Stimulated activated CD8-positive, alpha-beta memory T cell treated with anti-CD3 and anti-CD28 coated beads, Interleukin-15, amount 100 ng/mL, for 48 hours (primary cell): ENCODE data around the gene TEP1.

Source experiments
- DNase-seq, 2 donors: peaks; one replicate each; pipeline ENCODE4 v3.0.0-alpha.2; 2020; ENCODE audit warnings: low read depth in 2 of 2

TEP1 gene

DNA sequence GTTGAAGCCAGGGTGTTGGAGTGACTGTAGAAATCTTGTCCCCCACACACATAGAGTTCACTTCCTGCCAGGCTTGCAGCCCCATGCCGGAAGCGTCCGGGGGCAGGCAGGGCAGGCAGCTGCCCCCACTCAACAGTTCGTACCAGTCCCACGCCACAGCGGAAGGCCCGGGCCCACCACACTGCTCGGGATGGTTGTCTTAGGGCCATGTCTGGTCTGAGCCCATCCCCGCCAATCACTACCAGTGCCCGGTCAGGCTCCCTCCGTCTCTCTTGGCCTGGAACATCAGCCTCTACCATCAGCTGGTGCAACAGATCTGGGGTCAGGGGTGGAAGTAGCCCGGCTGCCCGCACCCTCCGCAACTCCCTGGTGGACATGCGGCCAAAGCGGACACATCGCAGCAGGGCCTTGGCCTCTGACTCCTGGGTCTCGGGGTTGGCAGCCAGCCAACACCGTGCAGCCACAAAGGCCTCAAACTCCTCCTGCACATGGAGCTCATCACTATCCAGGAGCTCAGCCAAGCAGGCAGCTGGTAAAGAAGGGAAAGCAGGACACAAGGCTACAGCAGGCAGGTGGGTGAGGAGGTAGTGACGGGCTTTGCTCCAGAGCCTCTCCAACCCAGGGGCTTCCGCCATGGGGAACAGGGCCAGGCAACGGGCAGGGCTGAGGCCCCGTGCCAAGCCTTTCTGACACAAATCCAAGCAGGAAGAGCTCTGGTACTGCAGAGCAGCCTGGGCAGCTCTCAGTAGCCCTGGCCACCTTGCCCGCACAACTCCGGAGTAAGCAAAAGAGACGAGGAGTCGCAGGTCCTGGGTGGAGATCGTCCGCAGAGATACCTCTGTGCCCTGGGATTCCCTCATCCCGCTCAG lies 16.7 kb upstream of the TEP1 start:
- no peak for DNase-seq

DNA sequence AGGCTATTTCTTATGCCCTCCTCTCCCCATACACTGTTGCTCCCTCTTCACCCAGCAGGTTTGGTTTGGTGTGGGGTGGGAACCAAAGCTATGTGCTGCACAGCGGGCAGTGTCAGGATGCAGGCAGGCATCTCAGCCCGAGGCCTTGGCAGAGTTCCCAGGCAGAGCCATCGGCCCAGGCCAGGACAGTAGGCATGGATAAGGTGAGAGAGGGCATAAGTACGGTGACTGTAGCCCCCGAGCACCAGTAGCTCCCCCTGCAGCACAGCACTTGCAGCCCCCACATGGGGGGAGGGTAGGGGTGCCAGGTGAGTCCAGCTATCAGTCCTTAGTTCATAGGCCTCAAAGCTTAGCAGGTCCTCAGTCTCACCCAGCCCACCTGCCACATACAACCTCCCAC lies 15.5 kb upstream of the TEP1 start:
- no peak for DNase-seq

DNA sequence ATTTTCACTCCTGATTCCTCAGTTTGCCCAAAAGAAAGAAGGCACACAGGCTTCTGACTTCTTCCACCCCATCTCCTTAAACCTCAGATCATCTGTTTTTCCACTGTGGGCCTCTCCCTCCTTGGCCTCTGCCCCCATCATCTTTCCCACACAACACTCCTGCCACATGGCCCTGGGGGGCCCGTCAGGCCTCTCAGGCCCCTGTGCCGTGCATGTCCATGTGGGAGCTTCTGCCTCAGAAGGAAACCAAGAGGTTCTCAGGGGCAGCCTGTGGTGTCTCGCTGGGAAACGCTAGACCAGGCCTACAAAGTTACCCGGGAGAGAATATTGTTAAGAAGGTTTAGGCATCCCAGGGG lies 14.7 kb upstream of the TEP1 start:
- DNase-seq: no peak

DNA sequence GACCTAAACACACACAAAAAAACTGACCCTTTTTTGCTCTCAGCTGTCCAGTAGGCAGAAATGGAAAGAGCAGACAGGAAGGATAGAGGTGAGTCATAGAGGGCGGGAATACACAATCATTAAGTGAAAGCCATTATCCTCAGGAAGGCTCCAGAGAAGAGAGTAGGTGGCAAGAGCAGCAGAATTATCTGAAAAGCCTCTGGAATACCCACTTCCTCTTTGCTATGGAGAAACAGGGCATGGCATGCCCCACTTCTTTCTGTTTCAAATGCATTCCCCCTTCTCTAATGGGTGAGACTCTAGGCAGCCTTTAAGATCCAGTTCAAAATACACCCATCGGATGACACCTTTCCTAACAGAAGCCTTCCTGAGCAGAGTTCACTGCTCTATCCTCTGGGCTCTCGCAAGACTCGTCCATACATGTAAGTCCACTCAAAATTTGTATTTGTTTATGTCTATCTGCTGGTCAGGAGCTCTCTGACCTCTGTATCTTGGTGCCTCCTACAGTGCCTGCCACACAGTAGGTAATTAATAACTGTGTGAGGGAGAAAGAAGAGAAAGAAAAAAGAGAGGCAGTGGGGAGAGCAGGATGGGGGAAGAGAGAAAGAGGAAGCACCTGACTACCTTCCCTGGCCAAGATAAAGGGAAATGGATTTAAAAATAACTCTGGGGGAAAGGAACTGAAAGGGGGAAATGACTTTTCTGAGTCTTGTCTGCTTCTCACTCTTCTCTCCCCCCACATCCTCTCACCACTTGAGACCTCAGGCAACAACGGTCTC lies 14.1 kb upstream of the TEP1 start:
- DNase-seq: no peak

DNA sequence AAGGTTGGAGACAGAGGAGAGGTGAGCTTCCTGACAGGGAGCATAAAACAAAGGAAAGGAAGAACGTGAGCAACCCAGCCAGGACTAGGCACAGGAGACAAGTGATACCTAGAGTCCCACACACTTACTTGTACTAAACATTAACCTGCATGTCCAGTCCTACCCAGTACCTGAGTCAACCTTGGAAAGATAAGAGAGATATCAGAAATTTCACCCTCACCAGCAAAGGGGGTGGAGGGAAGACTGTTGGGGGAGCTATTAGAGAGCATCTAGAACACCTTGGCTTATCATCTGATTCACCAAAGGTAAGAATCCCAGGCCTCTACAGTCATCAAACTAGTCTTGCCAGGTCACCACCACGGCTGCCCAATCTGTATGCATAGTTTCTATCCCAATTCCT lies 11.6 kb upstream of the TEP1 start:
- DNase-seq: no peak

DNA sequence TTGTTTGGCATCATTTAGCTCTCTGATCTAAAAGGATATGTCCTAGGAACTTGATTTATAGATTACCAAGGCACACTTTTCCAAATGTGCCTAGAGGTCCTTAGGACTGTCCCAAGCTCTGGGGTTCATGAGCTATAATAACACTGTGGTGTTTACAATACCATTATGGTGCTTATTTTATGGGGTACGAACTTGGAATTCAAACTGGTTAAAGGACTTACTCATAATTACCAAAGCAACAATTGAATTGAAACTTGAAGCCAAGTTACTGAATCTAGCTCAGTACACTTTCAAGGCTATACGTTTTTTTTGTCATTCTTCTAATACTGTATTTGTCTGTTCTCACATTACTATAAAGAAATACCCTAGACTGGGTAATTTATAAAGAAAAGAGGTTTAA lies 9.6 kb upstream of the TEP1 start:
- DNase-seq: no peak

DNA sequence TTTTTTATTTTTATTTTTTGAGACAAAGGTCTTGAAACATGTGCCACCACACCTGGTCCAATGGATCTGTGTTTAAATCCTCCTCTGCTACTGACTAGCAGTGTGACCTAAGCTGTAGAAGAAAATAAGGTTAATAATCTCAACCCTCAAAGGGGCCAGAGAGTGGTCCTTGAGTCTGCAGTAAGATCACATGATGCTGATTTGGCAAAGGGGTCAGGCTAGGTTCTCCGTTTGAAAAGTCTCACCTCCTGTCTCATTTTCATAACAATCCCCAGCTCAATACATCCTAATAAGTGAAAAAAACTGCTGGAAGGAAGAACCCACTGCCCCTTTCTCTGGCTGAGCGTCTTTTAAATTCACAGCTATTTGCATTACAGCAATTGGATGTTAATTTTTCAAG lies 8.0 kb upstream of the TEP1 start:
- no peak for DNase-seq

DNA sequence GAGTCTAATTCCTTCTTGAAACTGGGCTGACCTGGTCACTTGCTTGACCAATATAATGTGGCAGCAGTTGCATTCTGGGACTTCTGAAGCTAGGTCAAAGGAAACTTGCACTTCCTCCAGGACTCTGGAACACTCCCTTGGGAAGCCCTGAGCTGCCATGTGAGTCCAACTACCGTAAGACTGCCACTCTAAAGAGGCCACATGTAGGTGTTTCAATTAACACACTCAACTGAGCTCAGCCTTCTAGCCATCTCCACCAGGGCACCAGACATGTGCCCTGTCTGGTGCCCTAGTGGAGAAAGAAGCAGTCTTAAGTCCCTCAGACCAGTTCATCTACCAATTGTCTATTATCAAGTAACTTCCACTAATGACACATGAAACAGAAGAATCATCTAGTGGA lies 6.1 kb upstream of the TEP1 start:
- no peak for DNase-seq

DNA sequence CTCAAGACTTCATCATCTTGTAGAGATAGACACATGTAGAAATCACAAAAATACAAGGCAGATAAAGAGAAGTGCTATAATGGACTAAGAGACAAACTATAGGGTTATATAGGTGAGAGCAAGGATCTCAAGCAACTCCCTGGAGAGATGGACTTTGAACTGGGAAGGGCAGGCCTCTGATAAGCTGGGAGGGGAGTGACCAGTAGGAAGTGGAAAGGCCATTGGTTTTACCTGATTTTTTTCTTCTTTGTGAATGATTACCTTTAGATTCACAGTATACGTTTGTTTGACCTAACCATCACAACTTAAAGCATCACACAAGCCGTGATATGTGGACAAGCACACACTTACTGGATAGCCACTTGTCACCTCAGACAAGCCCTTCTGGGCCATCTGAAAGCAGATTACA lies 5.2 kb upstream of the TEP1 start:
- DNase-seq: no peak

DNA sequence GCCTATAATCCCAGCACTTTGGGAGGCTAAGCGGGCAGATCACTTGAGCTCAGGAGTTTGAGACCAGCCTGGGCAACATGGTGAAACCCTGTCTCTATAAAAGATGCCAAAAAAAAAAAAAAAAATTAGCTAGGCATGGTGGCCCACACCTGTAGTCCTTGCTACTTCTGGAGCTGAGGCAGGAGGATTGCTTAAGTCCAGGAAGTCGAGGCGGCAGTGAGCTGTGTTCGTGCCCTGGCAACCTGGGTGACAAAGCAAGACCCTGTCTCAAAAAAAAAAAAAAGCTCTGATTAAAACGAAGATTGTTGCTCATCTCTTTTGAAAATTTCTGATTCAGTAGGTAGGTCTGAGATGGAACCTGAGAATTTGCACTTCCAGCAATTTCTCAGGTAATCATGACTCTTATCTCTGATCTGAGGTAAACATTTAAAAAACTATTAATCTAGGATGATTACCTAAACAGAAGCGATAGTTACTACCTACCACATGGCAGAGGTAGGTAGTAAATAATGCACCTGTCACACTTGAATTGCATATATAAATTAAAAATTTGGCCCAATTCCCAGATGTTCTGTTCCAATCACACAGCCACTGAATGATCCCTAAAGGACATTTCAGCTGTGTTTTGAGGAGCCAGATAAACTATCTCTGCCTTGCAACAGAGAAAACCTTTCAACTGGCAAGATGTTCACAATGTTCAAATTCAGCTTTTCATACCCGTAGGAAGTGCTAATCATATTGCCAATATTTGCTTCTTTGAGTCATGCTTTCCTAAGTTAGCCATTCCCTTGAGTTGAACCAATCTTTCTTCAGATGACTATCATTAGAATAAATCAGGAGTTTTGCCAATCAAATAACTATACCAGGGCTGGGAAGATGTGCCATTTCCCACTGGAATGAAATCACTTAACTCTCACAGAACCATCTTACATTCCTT lies 4.2 kb upstream of the TEP1 start:
- no peak for DNase-seq

DNA sequence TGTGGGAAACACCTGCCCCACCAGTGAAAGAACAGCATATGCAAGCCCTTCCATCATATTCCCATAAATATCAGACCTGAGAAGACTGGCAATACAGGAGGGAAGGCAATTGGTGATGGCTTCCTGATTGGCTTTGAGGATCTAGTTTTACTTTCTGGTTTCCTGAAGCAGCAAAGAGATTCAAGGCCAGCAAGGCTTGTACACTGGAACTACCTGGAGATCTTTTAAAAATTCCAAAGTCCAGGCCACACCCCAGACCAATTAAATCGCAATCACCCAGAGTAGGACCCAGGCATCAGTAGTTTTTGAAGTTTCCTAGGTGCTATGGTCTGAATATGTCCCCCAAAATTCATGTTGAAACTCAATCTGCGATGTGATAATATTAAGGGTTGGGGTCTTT lies 2.9 kb upstream of the TEP1 start:
- DNase-seq: no peak

DNA sequence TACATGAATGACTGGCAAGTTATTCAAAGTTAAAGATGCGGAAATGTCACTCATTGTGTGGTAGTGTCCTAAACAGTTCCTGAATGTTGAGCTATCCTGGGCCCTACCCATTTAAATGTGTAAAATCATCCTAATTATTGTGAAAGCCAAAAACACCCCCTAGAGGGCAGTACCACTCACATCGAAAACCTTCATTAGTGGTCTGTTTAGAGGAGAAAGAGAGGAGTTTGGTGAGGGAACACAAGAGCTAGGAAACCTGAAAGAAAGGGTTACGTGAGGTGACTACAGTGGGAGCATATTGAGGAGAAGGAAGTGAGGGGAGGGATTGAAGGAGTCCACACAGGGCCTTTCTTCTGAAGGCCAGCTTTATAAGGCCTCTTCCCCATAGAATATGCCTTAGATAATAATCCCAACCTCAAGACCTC lies 2.5 kb upstream of the TEP1 start:
- DNase-seq: no peak

DNA sequence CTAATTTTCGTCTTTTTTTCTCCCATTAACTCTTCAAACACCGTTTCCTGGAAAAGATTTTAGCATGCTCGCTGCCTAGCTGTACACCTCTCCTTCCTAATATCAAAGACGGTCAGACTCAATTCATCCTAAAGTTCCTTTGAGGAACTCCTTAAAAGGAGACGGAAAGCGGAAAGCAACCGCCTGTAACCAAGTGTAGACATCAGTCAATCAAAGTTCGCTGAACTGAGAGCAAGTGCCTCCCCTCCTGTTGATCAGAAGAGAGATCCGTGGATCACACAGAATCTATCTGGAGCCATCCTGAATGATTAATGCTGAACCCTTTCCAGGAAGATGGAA lies 412 bp upstream of the TEP1 start:
- no peak for DNase-seq

DNA sequence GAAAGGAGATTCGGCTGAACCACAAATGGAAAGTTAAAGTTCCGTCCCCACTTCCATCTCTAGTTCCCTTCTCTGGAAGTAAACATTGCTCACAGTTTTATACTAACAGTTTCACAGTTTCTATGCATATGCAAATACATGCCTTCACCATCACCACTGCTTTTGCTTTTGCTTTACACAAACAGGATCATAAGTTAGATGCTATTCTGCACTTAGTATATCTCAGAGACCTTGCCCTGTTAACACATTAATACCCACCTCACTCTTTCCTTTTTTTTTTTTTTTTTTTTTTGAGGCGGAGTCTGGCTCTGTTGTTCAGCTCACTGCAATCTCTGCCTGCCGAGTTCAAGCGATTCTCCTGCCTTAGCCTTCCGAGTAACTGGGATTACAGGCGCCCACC lies 890 bp downstream of the TEP1 start:
- no peak for DNase-seq

DNA sequence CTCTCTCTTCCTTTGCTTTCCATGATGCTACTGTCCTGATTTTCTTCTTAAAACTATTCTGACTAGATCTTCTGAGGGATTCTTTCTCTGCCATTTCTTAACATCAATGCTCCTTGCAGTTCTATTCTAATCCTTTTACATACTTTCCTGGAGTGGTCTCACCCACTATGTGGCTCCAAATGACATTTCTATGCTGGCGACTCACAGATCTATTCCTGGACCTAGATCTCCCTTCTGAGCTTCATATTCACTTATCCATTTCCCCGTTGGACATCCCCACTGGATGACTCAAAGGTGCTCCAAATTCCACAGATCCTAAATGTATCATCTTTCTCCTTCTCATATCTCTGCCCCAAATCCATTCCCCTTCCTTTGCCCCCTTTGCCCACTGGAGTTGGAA lies 4.1 kb downstream of the TEP1 start:
- no peak for DNase-seq

DNA sequence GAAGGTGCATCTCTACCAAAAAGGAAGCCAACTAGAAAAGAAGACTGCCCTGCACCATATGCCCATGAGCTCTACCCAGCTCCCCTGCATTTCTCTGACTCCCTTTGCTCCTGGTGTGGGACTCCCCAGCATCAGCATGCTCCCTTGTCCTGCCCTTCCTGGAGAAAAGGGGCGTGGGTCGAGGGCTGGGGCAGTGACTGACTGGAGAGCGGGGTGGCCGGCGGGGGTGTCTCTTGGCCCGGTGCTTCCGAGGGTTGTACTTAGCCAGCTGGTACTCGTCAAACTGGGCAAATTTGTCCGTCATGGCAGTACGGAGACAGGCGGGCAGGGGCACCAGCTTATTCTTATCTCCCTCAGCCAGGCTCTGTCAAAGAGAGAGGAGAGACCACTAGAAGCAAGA lies 9.8 kb downstream of the TEP1 start:
- no peak for DNase-seq

DNA sequence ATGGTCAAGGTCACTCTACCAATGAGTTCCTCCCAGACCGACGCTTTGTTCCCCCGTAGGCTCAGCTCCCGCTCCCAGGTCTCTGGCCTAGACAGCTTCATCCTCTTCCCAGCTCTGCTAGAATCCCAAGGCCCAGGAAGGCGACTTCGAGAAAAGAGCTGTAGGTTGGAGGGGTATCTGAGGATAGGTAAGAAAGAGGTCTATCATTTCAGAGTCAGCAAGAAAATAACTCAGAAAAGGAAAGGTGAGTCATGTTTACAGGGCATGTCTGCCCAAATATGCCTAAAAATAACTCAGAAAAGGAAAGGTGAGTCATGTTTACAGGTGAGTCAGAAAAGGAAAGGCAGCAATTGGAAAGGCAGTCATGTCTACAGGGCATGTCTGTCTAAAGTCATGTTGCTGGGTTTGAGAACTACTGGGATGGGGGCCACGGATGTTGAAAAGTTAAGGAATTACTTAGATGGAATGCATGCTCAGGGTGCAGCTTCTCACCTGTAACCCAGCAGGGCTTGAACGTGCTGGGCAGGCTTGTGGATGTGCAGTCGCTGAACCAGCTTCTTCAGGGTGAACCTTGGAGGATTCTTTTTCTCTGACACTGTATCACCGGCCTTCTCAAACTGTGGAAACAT lies 12.2 kb downstream of the TEP1 start:
- no peak for DNase-seq

DNA sequence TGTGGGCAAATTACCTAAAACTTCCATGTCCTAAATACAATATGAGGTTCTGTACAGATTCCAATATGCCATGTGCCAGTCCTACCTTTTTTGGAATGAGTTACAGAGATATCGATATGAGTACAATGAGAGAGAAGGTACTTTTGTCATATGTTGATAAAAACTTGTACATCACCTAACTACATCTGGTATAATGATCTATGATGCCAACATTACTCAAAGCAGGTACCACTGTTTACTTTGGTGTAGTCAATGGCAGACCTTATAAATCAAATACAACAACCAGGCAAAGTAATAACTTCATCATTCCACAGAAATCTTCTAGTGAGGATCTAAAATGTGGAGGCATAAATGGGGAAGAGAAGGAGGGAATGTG lies 12.7 kb downstream of the TEP1 start:
- DNase-seq: no peak

DNA sequence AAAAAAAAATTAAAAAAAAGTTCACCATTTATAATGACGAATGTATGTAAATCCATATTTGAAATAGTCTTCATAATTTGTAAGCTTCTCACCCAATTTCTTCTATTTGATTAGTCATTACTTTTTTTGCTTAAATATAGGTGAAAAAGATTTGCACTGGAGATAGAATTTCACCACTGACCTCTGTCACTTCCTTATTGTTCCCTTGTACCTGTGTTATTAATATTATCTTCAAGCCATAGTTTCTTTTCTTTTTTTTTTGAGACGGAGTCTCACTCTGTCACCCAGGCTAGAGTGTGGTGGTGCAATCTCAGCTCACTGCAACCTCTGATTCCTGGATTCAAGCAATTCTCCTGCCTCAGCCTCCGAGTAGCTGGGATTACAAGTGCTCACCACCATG lies 15.8 kb downstream of the TEP1 start:
- DNase-seq: no peak

DNA sequence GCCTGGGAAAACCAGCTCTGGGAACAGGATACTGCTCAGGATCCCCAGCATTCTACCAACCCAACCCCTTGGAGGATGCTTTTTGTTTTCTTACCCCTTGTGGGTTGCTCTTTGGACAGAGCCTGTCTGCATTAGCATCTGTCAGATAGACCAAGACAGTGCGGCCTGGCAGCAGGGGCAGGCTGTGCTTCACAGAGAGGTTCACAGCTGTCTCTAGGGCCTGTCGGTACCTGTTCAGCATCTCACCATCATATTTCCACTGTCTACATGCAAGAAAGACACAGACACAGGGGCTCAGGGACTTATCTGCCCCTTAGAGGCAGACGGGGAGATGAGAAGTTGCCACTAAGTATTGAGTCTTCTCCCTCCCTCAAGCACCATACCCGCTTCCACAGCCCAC lies 21.8 kb downstream of the TEP1 start:
- DNase-seq: no peak

DNA sequence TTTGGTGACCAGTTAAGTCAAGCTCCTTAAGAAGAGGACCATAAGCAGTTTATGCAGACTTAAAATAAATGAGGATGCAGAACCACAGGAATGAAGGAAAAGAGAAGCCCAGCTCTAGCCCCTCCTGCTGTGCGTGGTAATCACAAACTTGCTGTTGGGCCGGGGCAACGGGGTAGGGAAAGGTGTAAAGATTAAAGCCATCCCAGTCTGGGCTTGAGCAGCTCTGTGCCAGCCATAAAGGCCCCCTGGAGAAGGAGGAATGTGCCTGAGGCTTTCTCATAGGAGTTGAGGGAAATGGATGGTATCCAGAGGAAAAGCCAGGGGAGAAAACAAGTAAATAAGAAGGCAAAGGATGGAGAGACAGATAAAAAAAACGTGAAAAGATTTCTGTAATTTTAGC lies 25.1 kb downstream of the TEP1 start:
- no peak for DNase-seq

DNA sequence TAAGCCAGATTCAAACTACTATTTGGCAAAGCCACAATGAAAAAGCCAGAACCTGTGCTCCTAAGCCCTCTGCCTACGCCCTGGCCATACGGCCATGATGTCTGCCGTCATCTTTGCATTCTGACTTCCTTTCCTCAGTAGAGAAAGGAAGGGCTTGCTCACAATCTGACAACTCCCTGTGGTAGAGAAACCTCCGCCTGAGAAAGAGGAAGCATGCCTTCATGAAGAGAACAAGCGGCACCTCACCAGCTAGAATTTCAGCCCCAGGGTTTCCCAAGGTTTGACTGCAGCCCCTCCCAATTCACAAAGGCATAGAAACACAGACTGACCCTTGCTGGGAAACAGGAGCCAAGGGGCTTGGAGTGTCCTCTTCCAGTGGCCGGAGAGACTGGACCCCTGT lies 25.7 kb downstream of the TEP1 start:
- no peak for DNase-seq
